DOHH2 (cell line): Measurements from ENCODE around the gene PDE1C.
A peak's percentile ranks its signal among the peaks of the same experiment; 100 is the strongest.

Experiments
- H3F3A ChIP-seq: fragments of 200-600 bp; sonication (generic), shearing (Covaris generic); 2 replicates; pipeline ENCODE4 v1.6.0; 2016; ENCODE audit warnings: antibody characterized with exemption, mild to moderate bottlenecking; ENCODE audit not compliant: control insufficient read depth, insufficient read depth
- H3K27ac ChIP-seq: fragments of 200-600 bp; sonication (generic); 2 replicates; pipeline ENCODE4 v1.5.1; 2014; ENCODE audit warnings: low read depth, mild to moderate bottlenecking, low read length, moderate library complexity
- H3K27me3 ChIP-seq: fragments of 200-600 bp; sonication (generic); 2 replicates; pipeline ENCODE4 v1.6.1; 2014; ENCODE audit warnings: mild to moderate bottlenecking, low read length, mixed read lengths; ENCODE audit not compliant: control insufficient read depth
- H3K36me3 ChIP-seq: fragments of 200-600 bp; sonication (generic); 2 replicates; pipeline ENCODE4 v1.6.1; 2014; ENCODE audit warnings: mild to moderate bottlenecking, low read length, moderate library complexity, mixed read lengths; ENCODE audit not compliant: control insufficient read depth
- H3K4me1 ChIP-seq: fragments of 200-600 bp; sonication (generic); 2 replicates; pipeline ENCODE4 v1.6.1; 2014; ENCODE audit warnings: mild to moderate bottlenecking, low read length, mixed read lengths; ENCODE audit not compliant: control insufficient read depth
- H3K4me2 ChIP-seq: fragments of 200-600 bp; sonication (generic); 2 replicates; pipeline ENCODE4 v1.6.0; 2014; ENCODE audit warnings: mild to moderate bottlenecking, low read length, moderate library complexity
- H3K4me3 ChIP-seq: fragments of 200-600 bp; sonication (generic); 2 replicates; pipeline ENCODE4 v1.5.1; 2014; ENCODE audit warnings: mild to moderate bottlenecking, low read length, mixed read lengths
- H3K79me2 ChIP-seq: fragments of 200-600 bp; sonication (generic); 2 replicates; pipeline ENCODE4 v1.6.1; 2014; ENCODE audit warnings: mild to moderate bottlenecking, low read length, mixed read lengths; ENCODE audit not compliant: control insufficient read depth
- H3K9me2 ChIP-seq: fragments of 200-600 bp; sonication (generic); replicated peaks from 2 replicates; pipeline ENCODE4 v1.6.1; 2014; ENCODE audit warnings: mild to moderate bottlenecking, low read length, mixed read lengths; ENCODE audit not compliant: control insufficient read depth
- H3K9me3 ChIP-seq: fragments of 200-600 bp; sonication (generic); 2 replicates; pipeline ENCODE4 v1.6.1; 2014; ENCODE audit warnings: antibody characterized with exemption, low read length, mixed read lengths; ENCODE audit not compliant: control insufficient read depth, insufficient read depth
- H4K20me1 ChIP-seq: fragments of 200-600 bp; sonication (generic); 2 replicates; pipeline ENCODE4 v1.6.0; 2014; ENCODE audit warnings: low read depth, mild to moderate bottlenecking, antibody characterized with exemption, low read length, moderate library complexity; ENCODE audit not compliant: control insufficient read depth, insufficient read depth
- EZH2phosphoT487 ChIP-seq: fragments of 200-600 bp; sonication (generic); IDR thresholded peaks from 2 replicates; pipeline ENCODE4 v1.6.1; 2017; ENCODE audit warnings: borderline replicate concordance, mild to moderate bottlenecking, antibody characterized with exemption, low read length, moderate library complexity, mixed read lengths
- TF ChIP-seq, protein P1 (sequence below): fragments of 200-600 bp; sonication (generic); IDR thresholded peaks from one replicate; pipeline ENCODE4 v1.5.1; 2014; ENCODE audit warnings: antibody characterized with exemption, mild to moderate bottlenecking, low read depth, low read length; ENCODE audit not compliant: poor library complexity, severe bottlenecking

Gene PDE1C

DNA sequence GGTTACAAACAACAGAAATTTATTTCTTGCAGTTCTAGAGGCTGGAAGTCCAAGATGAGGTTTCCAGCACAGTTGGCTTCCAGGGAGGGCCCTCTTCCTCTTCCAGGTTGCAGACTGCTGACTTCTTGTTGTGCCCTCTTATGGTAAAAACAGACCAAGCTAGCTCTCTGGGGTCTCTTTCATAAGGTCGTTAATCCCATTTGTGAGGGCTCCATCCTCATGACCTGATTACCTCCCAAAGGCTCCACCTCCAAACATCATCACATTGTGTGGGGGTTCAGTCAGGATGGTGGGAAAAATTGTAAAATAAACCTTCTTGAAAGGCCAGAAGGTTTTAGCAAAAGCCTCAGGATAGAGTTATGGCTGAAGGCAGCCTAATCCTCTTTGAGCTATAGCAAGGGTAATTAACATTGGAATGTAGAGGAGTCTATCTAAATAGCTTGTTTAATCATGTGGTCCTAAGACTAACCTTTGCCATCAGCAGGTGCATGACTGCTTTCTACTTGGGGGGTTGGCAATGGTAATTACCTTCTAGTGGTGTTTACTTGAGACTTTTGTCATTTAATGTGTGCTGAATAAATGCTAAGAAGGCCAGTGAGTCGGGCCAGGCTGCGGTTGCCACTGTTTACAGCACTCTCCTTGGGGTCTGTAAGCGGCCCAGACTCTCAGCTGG is 302.4 kb downstream of the PDE1C start:
- Histone ChIP-seq H3K9me3 (no peaks in the 10 kb centered on the region), H3K9me2 (no peaks in the 10 kb centered on the region), H3F3A (no peaks in the 10 kb centered on the region), H3K4me1 (no peaks in the 10 kb centered on the region), H3K27ac (no peak overlapping the region), H3K4me3 (no peak overlapping the region), H3K79me2 (no peaks in the 10 kb centered on the region), H3K27me3 (no peaks in the 10 kb centered on the region), H3K36me3 (no peaks in the 10 kb centered on the region), H3K4me2 (no peak overlapping the region), H4K20me1 (no peaks in the 10 kb centered on the region)
- no peak for TF ChIP-seq EZH2phosphoT487
- TF ChIP-seq, protein P1, sequence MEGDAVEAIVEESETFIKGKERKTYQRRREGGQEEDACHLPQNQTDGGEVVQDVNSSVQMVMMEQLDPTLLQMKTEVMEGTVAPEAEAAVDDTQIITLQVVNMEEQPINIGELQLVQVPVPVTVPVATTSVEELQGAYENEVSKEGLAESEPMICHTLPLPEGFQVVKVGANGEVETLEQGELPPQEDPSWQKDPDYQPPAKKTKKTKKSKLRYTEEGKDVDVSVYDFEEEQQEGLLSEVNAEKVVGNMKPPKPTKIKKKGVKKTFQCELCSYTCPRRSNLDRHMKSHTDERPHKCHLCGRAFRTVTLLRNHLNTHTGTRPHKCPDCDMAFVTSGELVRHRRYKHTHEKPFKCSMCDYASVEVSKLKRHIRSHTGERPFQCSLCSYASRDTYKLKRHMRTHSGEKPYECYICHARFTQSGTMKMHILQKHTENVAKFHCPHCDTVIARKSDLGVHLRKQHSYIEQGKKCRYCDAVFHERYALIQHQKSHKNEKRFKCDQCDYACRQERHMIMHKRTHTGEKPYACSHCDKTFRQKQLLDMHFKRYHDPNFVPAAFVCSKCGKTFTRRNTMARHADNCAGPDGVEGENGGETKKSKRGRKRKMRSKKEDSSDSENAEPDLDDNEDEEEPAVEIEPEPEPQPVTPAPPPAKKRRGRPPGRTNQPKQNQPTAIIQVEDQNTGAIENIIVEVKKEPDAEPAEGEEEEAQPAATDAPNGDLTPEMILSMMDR: no peak

DNA sequence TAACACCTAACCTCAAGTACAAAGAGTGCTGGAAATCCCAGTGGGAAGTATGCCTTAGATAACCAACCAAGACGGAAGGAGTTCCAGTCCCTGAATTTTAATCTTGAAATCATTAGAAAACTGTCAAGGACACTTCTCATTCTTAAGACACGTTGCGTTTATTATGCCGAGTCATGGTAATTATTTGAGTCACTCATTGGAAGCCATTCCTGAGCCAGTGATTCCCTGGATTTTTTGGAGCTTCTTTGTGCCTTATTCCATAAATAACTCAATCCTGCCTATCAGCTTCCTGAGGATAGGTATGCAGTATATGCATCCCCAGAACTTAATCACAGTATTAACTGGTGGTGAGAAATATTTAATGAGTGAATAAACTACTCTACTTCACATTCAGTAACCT is 305.7 kb downstream of the PDE1C start:
- H3K4me1 ChIP-seq: no peaks in the 10 kb centered on the region
- no peak overlapping the region for H3K27ac ChIP-seq
- TF ChIP-seq EZH2phosphoT487: no peak
- TF ChIP-seq, protein P1: no peak
- H3K36me3 ChIP-seq: no peaks in the 10 kb centered on the region
- H4K20me1 ChIP-seq: no peaks in the 10 kb centered on the region
- H3K9me2 ChIP-seq: no peaks in the 10 kb centered on the region; the same call in 1 of the 2 replicates
- no peaks in the 10 kb centered on the region for H3K79me2 ChIP-seq
- no peaks in the 10 kb centered on the region for H3K9me3 ChIP-seq
- H3K4me2 ChIP-seq: no peak overlapping the region
- H3F3A ChIP-seq: no peaks in the 10 kb centered on the region
- H3K27me3 ChIP-seq: no peaks in the 10 kb centered on the region
- no peak overlapping the region for H3K4me3 ChIP-seq

DNA sequence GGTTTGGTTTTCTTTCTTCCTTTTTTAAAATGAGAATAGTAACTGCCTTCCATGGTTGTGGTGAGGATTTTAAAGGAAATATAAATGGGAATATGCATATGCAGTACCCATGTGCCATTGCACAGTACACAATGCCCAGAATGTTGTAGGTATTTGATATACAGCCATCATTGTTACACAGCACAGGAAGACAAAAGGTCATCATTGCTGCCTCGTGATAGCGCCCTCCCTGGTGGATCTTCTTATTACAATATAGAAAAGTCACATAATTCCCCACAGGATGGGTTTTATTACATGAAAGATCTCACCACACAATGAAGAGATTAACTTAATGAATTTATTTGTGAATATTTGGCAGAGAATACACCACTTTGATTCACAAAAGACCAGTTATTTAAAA is 306.7 kb downstream of the PDE1C start:
- Histone ChIP-seq H3K36me3 (no peaks in the 10 kb centered on the region), H3F3A (no peaks in the 10 kb centered on the region), H4K20me1 (no peaks in the 10 kb centered on the region), H3K4me3 (no peak overlapping the region), H3K9me3 (no peaks in the 10 kb centered on the region), H3K27me3 (no peaks in the 10 kb centered on the region), H3K9me2 (no peaks in the 10 kb centered on the region; the same call in 1 of the 2 replicates), H3K79me2 (no peaks in the 10 kb centered on the region), H3K4me2 (no peak overlapping the region), H3K4me1 (no peaks in the 10 kb centered on the region), H3K27ac (no peak overlapping the region)
- TF ChIP-seq, protein P1: peak; percentile 55
- TF ChIP-seq EZH2phosphoT487: no peak
